Hematopoietic multipotent progenitor cell treated with erythropoietin and hydrocortisone succinate and interleukin-3 and kit ligand, for 6 days (in vitro differentiated cells): ENCODE measurements around the gene TGFA.

Experiments used
- DNase-seq: peaks from one replicate; pipeline ENCODE4 v3.0.0-alpha.2; 2015

Gene TGFA

DNA sequence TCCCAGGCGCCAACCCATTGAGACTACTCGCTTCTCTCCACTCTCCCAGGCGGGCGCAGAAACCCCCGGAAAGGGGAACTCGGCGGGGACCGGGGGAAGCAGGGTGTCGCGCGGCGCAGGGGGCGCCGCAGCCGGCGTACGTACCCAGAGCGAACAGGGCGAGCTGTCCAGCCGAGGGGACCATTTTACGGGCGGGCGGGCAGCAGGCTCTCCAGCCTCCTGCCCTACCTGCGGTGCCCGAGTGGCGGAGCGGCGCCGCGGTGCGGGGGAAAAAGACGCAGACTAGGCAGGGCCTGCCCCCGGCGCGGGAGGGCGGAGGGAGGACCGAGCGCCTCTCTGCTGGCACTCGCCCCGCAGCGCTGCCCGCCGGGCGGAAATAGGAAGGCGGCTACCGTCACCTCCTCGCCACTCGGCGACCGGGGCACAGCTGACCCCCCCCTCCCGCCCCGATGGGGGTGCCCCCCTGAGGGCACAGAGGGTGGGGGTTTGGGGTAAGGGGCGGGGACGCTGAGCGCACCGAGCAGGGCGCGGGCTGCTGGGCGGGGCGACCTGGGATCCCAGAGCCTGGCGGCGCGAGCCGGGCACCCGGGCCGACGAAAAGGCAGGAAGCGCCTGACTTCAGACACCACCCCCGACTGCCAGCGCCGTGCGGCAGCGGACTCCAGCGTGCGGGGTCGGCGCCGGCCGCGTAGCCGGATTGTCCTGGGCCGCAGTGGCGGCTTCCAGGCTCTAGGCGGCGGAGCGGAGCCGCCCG lies at the start of gene TGFA:
TGFA (minus strand) TSS at position 243 of the 754 bp plus-strand sequence; CDS start at position 184, 59 bp downstream.
- peak; percentile 73 for DNase-seq

DNA sequence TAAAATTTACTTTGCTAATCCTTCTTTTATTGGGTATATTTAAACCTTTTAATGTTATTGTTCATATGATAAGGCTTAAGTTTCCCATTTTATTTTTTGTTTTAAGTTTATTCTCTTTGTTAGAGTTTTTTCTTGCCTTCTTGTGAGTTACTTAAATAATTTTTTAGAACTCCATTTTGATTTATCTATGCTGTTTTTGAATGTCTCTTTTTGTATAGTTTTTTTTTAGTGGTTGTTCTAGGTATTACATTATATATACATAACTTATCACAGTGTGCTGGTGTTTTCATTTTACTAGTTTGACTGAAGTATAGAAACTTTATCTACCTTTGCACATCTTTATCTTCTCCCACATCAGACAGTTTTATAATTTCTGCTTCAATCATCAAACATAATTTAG lies 49.4 kb upstream of the TGFA start:
- peak; percentile 13 for DNase-seq

DNA sequence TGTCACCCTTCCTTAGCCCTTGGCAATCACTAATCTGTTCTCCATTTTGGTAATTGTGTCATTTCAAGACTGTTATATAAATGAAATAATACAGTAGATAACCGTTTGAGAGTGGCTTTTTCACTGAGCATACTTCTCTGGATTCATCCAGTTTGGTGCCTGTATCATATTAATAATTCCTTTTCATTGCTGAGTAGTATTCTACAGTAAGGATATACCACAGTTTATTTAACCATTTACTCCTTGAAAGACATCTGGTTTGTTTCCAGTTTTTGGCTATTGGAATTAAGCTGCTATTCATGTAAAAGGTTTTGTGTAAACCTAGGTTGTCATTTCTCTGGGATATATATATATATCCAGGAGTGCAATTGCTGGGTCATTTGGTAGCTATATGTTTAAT lies 44.6 kb upstream of the TGFA start:
- DNase-seq = no peak

DNA sequence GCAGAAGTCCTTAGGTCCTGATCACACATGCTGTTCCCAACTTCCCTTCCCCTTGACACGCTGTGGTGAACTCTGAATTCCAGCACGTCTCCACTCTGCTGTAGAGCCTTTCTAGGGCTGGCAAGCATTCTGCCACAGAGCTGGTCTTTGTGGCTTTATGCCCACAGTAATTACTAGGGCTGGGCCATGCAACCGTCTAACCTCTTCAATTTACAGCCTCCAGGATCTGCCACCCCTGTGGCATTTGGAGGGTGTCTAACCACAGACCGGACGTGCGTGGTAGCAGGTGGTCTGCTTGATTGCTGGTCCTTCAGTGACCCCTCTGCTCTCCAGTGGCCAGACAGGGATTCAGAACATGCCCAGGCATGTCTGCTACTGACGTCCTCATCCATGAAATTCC lies 43.1 kb upstream of the TGFA start:
- peak; percentile 10 for DNase-seq

DNA sequence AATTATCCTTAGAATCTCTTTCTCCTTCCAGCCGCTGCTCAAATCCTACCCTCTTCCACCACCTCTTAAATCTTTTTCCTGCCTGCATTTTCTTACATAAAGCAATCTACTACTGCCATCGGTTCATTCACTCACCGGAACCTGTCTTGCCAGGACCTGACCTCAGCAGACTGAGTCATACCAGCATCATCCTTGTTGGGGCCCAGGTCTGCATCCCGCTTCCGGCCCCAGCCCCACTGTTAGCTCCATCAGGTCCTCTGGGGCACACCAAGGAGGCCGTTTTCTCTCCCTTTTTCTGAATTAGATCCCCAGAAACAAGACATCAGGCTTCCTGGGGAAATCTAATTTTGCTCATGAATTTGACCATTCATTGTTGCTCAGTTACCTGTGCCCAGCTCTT lies 42.7 kb upstream of the TGFA start:
- DNase-seq = no peak

DNA sequence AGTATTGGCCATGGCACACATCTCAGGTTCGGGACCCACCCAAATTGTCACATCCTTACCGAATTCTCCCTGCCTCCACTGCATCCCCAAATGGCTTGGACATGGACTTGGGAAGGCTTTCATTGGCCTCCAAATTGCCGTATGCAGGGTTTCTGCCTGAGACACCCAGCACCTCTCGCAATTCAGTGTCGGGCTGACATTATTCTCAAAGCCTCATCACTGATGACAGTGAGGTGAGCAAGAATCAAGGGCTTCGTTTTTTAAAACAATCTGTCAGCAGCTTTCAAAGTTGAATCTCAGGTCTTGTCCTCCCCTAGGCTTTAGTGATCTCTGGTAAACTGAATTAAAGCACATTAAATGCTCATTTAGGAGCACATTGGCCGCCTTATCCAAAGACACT lies 29.5 kb upstream of the TGFA start:
- DNase-seq = no peak

DNA sequence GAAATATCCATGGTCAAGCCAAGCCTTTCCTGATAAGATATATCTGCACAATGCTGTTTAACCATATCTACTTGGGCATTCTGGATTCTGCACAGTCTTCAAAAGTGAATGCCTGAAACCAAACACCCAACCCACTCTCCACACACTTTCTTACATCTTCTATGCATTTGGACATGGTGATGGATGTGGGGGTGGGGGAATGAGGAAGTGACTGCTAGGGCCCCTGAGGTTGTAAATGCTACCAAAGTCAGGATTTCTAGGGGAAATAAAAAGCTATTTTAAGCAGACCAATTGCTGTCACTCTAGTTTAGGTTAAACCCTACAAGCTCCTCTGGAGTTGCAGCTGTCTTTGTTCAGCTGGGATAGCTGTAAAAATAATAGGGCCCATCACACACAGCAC lies 26.7 kb upstream of the TGFA start:
- no peak for DNase-seq

DNA sequence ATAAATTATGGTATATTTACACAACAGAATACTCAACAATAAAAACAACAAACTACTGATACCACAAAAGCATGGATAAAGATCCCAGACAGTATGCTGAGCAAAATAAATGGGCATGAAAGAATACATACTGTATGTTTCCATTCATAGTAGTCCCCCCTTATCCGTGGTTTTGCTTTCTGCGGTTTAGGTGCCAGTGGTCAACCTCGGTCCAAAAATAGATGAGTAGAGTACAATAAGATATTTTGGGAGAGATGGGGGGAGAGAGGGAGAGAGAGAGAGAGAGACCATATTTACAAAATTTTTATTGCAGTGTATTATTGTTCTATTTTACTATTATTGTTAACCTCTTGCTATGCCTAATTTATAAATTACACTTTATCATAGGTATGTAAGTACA lies 21.0 kb upstream of the TGFA start:
- no peak for DNase-seq

DNA sequence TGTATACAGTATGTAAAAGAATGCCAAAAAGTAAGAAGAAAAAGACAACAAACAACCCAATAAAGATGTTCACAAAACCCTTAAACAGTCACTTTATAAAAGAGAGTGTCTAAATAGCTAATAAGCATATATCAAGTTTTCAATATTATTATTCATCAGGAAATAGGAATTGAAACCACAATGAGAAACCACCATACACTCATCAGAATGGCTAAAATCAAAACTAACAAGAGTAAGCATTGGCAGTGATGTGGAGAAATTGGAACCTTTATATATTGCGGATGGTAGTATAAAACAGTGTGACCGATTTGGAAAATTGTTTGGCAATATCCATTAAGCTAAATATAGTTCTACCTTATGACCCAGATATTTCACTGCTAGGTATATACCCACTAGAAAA lies 20.5 kb upstream of the TGFA start:
- no peak for DNase-seq

DNA sequence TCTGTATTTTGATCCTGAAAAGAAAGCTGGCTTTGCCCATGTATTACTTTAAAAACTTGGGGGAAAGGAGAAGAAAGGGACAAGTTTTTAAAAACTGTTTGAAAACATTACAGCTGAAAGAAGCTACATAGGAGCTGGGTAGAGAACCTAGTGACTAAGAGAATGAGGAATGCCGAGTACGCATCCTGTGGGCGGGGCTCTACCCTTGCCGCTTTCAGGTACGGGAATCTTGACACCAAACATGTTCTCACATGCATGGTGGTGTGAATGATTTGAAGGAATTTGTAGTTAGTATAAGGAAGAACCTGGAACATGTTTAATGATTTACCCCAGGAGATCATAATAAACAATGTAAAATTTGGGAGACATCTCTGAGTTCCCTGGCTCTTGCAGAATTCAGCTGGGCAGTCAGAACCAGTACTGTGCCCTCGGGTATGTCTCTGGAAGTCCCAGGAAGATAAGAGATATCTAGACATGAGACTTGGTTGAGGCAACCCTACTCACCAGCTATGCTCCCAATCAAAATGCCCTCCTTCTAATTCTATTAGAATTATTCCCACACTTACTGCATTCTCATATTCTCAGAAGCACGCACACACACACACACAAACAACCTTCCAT lies 16.5 kb upstream of the TGFA start:
- DNase-seq = no peak

DNA sequence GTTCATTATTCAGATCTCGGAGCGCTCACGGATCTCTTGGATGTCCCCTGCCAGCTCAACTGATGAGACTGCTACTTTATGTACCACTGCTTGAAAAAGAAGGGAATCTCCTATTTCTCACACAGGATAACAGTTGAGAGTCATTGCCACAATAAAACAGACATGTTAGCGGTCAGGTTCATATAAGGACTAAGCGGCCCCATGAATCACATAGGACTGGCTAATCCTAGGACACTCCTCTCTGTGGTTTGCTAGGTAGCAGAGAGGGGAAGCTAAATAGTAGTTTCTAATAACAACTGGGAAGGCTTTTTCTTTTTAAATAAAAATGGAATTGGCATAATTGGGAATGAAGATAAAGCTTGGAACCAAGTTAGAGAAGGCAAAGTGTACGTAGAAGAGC lies 15.9 kb upstream of the TGFA start:
- no peak for DNase-seq

DNA sequence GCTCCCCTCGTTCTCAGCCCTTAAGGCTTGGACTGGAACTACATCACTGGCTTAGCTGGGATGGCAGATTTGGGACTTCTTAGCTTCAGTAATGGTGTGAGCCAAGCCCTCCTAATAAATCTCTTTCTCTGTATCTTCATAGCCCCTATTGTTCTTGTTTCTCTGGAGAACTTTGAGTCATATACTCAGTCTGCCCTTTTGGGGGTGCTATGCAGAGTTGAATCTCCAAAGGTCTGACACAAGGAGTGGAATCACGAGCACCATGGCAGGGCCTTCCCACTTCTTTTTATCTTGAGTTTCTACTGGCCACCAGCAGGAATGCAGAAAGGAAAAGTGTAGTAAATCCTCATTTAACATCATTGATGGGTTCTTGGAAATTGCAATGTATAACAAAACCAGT lies 13.3 kb upstream of the TGFA start:
- no peak for DNase-seq

DNA sequence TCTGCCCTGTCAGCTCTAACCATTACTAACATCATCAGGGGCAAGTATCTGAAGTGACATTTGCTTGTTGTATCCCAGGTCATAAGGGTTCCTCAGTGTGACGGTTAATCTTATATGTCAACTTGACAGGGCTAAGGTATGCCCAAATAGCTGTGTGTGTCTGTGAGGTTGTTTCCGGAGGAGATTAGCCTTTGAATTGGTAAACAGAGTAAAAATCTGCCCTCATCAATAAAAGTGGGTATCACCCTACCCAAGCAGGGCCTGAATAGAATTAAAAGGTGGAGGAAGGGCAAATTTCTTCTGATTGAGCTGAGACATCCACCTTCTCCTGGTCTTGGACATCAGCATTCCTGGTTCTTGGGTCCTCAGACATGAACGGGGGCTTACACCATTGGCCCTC lies 12.8 kb upstream of the TGFA start:
- DNase-seq = no peak

DNA sequence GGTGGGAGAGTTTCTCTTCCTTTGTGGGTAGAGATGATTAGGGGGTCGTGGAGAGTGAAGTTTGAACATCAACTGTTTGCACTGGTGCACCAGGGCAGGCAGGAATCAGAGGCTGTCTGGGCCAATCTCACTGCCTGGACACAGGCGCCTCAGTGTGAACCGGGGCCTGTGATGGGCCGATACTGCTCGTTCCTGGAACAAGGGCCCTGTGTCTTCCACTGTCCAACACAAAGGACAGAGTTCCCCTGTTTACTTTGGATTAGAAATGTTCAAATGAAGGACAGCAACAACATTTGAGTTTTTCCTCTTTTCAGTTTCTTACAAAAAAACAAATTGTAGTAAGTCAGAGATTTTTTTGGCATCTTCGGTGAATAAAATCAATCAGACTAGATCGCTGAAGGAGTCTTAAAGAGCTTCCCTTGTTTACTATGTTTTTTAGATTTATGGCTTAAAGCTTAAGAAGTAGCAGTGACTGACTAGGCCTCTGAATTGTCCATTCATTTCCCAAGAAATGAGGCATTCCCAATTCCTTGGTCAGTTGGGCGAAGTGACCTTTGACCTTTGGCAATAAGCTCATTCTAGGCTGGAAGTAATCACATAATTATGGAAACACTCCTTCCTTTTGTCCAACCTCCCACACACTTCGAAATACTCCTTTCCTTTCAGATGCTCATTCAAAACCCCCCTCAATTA lies 11.6 kb upstream of the TGFA start:
- no peak for DNase-seq

DNA sequence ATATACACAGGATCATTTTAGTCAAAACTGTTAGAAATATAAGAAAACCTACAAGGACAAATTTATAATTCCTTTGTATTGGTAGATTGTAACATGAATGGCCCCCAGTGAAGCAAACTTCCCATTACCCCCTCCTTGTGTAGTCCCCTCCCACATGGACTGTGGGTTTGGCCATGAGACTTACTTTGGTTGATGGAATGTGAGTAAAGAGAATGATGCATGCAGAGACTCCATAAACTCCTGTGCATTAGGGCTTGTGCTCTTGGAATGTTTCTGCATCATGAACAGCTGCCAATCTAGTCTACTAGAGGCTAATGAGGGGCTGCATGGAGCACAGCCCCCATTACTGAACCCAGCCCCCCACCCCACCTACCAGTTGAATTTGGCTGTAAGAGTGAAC lies 8.3 kb upstream of the TGFA start:
- no peak for DNase-seq

DNA sequence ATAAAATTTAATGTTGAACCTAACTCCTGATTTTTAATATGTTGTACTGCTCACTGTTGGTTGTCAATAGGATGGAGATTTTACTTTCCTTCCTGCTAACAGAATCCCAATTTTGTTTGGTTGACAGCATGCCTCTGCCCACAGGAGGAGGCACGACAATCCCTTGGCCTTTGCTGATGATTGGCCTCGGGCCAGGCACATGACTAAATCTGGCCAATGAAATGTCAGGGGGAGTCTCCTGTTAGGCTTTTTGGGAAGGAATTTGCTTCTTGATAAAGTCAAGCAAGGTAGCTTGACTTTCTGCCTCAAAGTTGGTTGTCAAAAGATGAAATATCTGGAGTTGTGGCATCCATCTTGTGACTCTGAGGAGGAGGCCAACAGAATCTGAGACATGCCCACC lies 6.8 kb upstream of the TGFA start:
- DNase-seq = no peak

DNA sequence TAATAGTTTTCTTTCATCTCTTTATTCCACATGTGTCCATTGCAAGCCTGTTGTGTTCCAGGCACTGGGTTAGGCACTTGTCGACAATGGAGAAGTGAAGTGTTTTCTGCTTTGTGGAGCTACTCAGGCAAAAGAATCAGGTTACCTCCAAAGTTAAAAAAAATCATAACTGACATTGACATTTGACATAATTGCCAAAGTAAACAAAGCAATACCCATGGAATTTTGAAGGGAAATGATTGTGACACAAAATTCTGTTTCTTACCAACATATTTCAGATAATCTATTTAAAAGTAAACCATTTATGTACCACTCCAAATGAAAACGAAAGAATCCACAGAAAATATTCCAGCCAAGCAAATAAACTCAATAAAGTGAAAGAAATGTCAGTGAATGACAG lies 6.4 kb upstream of the TGFA start:
- DNase-seq = no peak

DNA sequence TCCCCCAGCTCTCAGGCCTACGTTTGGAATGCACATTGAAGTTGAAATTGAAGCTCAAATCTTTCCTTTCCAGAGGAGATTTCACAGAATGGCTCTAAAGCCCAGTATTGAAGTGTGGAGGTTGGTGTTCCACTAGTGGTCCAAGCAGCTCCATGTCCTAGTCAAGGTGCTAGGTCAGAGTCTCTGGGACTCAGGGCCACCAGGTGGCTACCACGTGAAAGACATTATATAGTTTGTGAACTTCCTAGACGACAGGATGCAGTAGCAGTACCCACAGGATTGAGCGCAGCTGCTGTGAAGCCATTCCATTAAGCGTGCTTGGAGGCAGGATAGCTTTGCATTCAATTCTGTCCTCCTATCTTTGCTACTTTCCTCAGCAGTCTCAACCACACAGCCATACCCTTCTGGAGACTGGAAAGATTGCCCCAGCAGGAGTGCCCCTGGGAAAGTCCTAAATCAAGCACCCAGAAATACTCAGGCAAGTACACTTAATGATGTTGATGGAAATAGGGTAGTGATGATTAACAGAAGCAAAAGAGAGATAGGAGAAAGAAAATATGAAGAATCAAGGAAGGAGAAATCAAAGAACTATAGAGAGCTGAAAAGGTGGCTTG lies 4.7 kb upstream of the TGFA start:
- no peak for DNase-seq

DNA sequence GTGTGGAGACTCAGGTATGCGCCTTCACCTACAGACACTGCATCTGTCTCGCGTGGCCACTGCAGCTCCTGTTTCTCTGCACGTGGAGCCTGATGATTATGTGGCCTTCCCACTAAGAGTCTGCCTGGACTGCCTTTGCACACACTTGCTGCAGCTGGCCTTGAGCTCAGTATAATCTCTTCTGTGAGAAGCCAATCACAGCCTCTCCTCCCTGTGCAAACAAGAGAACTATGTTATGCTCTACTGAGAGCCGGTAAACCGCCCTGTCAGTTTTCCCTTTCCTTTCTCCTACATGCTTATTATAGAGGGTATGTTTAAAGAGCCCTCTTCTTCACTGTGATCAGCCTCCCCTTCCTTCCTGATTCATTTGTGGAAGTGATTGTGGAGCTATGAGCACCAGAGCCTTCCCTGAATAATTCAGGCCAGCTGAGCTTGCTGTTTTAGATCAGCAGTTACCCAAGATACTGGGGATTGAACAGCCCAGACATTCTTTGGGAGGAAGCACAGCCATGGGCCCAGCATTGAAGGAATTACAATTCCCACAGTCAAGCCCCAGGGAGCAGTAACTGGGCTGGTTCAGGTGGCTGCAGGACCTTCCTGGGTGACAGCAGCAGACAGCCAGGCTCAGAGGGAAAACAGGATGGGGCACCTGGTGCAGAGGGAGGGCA lies 3.7 kb upstream of the TGFA start:
- DNase-seq = no peak

DNA sequence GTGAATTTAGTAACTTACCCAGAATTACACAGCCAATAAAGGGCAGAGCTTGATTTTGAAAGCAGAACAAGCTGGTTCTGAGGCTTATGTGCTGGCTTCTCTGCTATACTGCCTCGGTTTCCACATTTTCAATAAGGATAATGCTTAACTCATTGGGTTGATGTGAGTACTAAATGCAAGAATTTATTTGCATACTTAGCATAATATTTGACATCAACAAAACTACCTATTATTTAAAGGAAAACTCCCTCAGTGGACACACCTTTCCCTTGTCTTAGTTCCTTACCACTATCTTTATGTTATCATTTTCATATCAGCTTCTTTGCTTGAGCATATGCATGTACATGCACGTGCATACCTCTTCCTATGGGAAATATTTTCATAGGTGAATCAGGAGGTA lies 3.0 kb upstream of the TGFA start:
- no peak for DNase-seq

DNA sequence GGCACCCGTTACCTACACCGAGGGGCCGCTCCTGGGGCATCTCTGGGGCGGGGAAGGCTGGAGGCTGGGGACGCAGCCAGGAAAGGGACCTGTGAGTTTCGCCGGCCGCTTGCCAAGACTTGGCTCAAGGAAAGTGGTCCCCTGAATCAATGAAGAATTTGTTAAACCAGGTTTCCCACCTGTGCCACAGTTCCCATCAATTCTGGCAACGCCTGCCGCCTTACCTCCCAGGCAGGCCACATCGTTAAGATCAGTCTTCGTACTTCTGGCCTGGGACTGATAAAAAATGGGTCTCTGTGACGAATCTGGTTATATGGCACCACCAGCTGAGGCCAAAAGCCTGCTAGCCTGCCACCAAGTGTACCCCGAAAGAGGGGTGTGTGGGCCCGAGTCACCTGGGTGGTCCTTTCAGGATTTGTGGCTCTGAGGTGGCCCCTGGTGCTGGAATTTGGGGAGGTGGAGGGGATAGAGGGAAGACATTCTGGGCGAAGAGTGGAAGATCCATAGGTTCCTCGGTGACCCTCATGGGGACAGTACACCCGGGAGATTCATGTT lies 789 bp upstream of the TGFA start:
- DNase-seq = no peak

DNA sequence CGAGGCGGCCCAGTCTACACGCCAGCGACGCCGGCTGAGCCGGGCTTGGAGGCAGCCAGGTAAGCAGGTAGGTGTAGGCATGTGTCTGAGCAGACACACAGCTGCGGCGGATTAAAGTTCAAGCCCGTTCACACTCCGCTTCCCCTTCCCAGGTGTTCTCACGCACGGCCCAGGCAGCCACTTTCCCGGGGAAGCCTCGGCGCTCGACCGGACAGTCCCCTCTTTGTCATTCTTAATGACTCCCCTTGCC lies 367 bp downstream of the TGFA start:
- no peak for DNase-seq
